GM19240 (cell line): ENCODE results near the gene XPO4.
A peak's percentile ranks its signal among the peaks of the same experiment; 100 is the strongest.
"Not testable (repeated sequence)": the region's sequence is repeated elsewhere in the genome, so short reads cannot be mapped to it uniquely, and the experiment has no call there.

ENCODE experiments used
- DNase-seq: peaks from one replicate; pipeline ENCODE4 v3.0.0; 2011; ENCODE audit warnings: low spot score; ENCODE audit not compliant: insufficient read length

Gene XPO4

GRCh38 chr13:20902438-20903163, at the start of gene XPO4:
TSS of gene XPO4 (minus strand) at chr13:20902746. CDS start at chr13:20902738, 8 bp downstream.
- DNase-seq: peak; percentile 62

GRCh38 chr13:20948001-20948400, 45.5 kb upstream of the XPO4 start:
- not testable (repeated sequence) for DNase-seq

- no peak for DNase-seq
Observed at GRCh38 chr13:20945952-20946383, 43.4 kb upstream of the XPO4 start.

- DNase-seq: no peak
Observed at GRCh38 chr13:20942938-20943559, 40.5 kb upstream of the XPO4 start.

GRCh38 chr13:20940511-20940910, 38.0 kb upstream of the XPO4 start:
- not testable (repeated sequence) for DNase-seq

GRCh38 chr13:20940083-20940482, 37.5 kb upstream of the XPO4 start:
- DNase-seq: no peak

- DNase-seq: no peak
Observed at GRCh38 chr13:20939662-20940061, 37.1 kb upstream of the XPO4 start.

- no peak for DNase-seq
Observed at GRCh38 chr13:20938302-20938701, 35.8 kb upstream of the XPO4 start.

- no peak for DNase-seq
Observed at GRCh38 chr13:20927596-20928257, 25.2 kb upstream of the XPO4 start.

GRCh38 chr13:20925395-20925790, 22.8 kb upstream of the XPO4 start:
- DNase-seq: not testable (repeated sequence)

- no peak for DNase-seq
Observed at GRCh38 chr13:20924758-20925394, 22.3 kb upstream of the XPO4 start.

- no peak for DNase-seq
Observed at GRCh38 chr13:20923272-20923671, 20.7 kb upstream of the XPO4 start.

- no peak for DNase-seq
Observed at GRCh38 chr13:20921572-20921971, 19.0 kb upstream of the XPO4 start.

GRCh38 chr13:20915676-20916075, 13.1 kb upstream of the XPO4 start:
- not testable (repeated sequence) for DNase-seq

- DNase-seq: no peak
Observed at GRCh38 chr13:20911037-20911436, 8.5 kb upstream of the XPO4 start.

- no peak for DNase-seq
Observed at GRCh38 chr13:20908714-20909497, 6.4 kb upstream of the XPO4 start.

GRCh38 chr13:20904908-20905307, 2.4 kb upstream of the XPO4 start:
- DNase-seq: no peak

- DNase-seq: no peak
Observed at GRCh38 chr13:20903164-20903475, 574 bp upstream of the XPO4 start.

GRCh38 chr13:20901668-20902437, 693 bp downstream of the XPO4 start:
- DNase-seq: no peak

GRCh38 chr13:20894245-20894644, 8.3 kb downstream of the XPO4 start:
- no peak for DNase-seq

GRCh38 chr13:20891768-20892167, 10.8 kb downstream of the XPO4 start:
- DNase-seq: no peak
